ENCODE measurements around the gene SYNGAP1.
"Not testable (repeated sequence)": the region's sequence is repeated elsewhere in the genome, so short reads cannot be mapped to it uniquely, and the experiment has no call there.

Gene SYNGAP1

GRCh38 chr6:33440649-33441309, 20.9 kb downstream of the SYNGAP1 start:
- DNase-seq, result no peak

DNA sequence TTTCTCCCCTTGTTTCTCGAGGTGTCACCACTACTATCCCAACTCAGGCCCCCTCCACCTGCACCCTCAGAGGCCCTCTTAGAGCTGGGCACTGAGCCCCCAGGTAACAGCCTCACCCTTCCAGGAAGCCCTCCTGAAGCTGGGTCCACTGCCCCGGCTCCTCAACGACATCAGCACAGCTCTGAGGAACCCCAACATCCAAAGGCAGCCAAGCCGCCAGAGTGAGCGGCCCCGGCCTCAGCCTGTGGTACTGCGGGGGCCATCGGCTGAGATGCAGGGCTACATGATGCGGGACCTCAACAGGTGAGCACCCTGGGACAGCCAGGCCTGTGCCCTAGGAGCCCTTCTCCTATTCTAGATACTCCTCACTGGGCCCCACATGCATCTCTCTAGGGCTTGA, 21.6 kb downstream of the SYNGAP1 start:
- DNase-seq, result no peak

DNA sequence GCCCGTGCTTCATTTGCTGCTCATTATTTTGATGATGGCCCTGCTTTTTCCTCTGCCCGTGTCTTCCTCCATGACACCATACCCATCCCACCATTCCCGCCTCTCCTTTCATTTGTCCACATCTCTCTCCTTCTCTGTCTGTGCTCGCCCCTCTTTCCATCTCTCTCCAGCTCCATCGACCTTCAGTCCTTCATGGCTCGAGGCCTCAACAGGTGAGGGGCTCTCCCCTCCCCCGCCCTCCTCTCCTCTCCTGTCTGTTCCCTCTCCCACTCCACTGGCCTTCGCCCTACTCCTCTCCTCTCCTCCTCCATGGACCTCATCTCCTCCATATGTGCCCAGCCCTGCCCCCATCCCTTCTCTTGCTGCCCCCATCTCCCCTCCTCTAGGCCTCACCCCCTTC, 22.4 kb downstream of the SYNGAP1 start:
- no peak for DNase-seq

DNA sequence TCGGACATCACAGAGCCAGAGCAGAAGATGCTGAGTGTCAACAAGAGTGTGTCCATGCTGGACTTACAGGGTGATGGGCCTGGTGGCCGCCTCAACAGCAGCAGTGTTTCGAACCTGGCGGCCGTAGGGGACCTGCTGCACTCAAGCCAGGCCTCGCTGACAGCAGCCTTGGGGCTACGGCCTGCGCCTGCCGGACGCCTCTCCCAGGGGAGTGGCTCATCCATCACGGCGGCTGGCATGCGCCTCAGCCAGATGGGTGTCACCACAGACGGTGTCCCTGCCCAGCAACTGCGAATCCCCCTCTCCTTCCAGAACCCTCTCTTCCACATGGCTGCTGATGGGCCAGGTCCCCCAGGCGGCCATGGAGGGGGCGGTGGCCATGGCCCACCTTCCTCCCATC, 23.2 kb downstream of the SYNGAP1 start:
- DNase-seq, result no peak

GRCh38 chr6:33443619-33444504, 24.0 kb downstream of the SYNGAP1 start:
- no peak for DNase-seq

- DNase-seq, result no peak
Measured at GRCh38 chr6:33445119-33445603, 25.3 kb downstream of the SYNGAP1 start.

DNA sequence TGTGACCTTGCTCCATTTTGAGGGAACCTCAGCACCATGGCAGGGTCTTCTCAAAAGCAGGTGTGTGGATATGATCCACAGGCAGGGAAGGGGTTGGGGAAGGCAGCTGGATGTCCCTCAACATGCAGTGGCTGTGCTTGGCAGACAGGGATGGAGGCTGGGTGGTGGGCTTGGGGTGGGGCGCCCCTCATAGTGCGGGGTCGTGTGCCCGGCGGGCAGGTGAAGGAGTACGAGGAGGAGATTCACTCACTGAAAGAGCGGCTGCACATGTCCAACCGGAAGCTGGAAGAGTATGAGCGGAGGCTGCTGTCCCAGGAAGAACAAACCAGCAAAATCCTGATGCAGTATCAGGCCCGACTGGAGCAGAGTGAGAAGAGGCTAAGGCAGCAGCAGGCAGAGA, 26.5 kb downstream of the SYNGAP1 start:
- DNase-seq, result no peak

DNA sequence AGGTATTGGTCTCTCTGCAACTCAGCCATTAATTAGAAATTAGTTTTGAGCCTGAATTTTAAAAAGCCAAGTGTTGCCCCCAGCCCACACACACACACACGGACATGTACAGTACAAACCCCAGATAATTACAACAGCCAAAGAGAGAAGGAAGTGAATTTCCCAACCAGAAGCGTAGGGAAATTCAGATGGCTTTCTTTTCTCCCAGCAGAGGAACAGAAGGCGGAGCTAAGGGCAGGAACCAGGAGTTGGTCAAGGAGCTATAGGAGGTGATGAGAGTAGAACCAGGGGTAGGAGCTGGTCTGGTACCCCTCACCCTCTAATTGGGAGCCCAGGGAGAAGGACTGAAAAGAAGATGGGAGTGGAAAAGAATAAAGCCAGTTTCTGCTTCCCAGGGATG, 30.6 kb downstream of the SYNGAP1 start:
- no peak for DNase-seq

- no peak for DNase-seq
Measured at GRCh38 chr6:33451606-33452005, 31.7 kb downstream of the SYNGAP1 start.

- no peak for DNase-seq
Measured at GRCh38 chr6:33452496-33452895, 32.6 kb downstream of the SYNGAP1 start.

DNA sequence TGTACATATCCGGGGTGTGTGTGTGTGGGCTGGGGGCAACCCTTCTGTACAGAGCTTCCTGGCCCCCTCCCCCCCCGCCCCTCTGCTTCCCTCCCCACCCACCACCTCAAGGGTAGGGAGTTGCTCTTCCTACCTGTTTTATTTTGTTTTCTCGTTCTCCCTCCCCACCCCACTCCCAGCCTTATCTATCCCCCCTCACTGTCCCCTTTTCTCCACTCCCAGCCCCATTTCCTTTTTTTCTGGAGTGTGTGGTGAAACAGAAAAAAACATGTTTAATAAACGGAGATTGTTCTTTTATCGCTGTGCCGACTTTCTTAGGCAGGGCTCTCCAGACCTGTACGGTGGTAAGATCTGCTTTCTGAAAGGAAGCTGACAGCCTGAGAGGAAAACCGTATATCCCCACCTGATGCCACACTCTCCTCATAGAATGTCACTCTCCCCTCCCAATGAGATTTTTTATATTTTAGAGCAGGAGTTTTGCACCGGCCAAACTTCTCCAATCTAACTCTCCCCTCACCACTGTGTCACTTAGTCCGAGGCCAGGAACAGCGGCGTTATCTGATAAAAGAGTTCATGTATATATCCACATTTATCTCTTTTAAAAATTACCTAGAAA, 33.6 kb downstream of the SYNGAP1 start:
- peak; percentile 37 for DNase-seq

DNA sequence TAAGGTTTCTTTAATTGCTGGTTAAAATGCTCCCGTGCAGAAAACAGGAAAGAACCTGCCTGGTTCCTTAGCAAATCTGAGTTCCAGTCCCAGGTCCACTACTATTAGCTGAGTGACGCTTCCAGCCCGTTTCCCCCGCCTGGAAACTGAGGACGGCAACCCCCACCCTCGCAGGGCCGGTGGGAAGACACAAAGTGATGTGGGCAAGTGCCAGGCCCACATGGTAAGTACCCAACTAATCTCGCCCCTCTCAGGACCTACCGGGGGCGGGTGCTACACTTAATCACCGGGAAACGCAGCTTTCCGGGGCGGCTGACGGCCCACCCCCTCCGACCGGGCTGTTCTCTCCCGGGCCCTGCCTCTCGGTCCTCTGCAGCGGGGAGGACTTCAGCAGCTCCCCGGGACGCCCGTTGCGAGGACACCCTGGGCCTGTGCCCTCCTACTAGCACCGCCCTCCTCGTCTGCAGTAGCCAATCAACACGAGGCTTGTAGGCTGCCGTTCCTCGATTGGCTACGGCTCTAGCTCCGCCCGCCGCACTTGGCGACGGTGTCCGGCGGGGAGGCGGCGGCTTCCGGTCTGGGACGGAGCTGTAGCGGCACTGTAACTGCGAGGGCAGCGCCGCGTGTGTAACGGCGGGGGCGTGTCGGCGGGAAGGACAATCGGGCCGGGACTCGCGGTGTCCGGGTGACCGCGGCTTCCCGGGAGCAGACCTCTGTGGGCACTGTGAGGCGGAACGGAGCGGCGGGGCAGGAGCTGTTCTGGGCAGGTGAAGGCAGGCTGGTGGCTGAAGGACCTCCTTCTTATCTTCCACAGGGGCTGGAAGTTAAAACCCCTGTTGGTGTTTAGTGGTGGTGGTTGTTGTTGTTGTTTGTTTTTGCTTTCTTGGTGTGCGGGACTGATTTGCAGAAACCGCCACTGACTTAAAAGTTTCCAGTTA, 34.4 kb downstream of the SYNGAP1 start, which contains the start of gene ZBTB9:
Gene ZBTB9 (plus strand): TSS at position 568 of the 938 bp plus-strand sequence. CDS start 525 bp downstream, outside the sequence.
- DNase-seq, result peak; percentile 94

- DNase-seq, result no peak
Measured at GRCh38 chr6:33455051-33455450, 35.2 kb downstream of the SYNGAP1 start.

DNA sequence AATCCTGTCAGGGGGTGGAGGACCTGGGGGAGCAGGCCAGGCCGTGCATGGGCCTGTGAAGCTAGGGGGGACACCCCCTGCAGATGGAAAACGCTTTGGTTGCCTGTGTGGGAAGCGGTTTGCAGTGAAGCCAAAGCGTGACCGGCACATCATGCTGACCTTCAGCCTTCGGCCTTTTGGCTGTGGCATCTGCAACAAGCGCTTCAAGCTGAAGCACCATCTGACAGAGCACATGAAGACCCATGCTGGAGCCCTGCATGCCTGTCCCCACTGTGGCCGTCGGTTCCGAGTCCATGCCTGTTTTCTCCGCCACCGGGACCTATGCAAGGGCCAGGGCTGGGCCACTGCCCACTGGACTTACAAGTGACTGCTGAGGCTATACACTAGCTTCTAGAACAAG, 36.3 kb downstream of the SYNGAP1 start:
- DNase-seq, result no peak

- DNase-seq, result no peak
Measured at GRCh38 chr6:33458676-33459075, 38.8 kb downstream of the SYNGAP1 start.

DNA sequence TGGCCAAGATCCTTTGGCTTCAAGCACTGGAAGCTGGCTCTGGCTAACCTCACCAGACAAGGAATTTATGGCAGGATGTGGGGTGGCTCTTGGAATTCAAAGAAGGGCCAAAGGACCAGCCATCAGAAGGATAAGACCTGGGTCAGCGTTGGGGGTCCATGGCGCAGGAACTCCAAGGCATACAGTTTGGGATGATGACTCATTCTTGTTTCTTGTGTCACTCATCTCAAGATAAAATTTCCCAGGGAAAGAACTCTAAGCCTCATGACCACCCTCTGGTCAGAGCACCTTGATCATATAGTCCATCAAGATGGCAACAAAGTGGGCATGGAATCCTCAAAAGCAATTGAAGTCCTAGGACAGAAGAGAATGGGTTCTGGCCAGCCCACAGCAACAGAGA, 39.4 kb downstream of the SYNGAP1 start:
- no peak for DNase-seq

- DNase-seq, result no peak
Measured at GRCh38 chr6:33466075-33466735, 46.3 kb downstream of the SYNGAP1 start.

DNA sequence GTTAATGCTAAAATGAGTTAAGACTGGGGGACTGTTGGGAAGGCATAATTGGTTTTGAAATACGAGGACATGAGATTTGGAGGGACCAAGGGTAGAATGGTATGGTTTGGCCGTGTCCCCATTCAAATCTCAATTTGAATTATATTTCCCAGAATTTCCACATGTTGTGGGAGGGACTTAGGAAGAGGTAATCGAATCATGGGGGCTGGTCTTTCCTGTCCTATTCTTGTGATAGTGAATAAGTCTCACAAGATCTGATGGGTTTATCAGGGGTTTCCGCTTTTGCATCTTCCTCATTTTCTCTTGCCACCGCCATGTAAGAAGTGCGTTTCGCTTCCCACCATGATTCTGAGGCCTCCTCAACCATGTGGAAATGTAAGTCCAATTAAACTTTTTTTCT, 47.2 kb downstream of the SYNGAP1 start:
- DNase-seq, result no peak

GRCh38 chr6:33469661-33470060, 49.8 kb downstream of the SYNGAP1 start:
- DNase-seq, result no peak

DNA sequence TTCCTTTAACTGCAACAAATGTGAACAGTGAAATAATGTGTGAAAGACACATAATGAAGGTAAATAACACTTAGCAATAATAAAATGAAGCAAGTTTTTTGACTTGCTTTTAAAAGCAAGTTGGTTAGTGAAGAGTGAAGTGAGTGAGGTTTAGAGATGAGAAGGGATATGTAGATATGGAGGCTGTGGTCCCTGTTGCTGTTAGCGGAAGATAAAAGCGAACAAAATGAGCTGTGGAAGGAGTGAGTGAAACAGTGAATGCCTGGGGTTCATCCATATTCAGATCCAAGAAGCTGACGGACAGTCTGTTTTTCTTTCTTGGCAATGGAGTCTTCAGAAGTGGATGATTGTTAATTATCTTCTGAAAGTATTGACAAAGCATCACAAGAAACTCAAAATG, 58.0 kb downstream of the SYNGAP1 start:
- DNase-seq, result no peak

DNA sequence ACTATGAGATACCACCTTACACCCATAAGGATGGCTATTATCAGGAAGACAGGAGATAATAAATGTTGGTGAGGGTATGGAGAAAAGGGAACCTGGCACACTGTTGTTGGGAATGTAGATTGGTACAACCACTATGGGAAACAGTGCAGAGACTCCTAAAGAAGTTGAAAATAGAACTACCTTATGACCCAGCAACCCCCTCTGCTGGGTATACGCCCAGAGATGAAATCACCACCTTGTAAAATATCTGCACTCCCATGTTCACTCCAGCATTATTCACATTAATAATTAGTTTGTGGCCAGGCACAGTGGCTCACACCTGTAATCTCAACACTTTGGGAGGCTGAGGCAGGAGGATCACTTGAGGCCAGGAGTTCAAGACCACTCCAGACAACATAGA, 61.3 kb downstream of the SYNGAP1 start:
- DNase-seq, result peak; percentile 36

DNA sequence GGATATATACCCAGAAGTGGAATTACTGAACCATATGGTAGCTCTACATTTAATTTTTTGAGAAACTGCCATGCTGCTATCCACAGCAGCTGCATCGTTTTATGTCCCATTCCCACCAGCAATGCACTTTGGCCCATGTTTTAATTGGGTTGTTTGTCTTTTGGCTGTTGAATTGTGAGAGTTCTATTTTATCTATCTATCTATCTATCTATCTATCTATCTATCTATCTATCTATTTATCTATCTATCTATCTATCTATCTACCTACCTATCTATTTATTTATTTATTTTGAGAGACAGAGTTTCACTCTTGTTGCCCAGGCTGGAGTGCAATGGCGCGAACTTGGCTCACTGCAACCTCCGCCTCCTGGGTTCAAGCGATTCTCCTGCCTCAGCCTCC, 62.8 kb downstream of the SYNGAP1 start:
- DNase-seq, result not testable (repeated sequence)

All from CD4-positive, alpha-beta T cell treated with Interleukin-17A for 4 hours (primary cell).